Astrocyte (in vitro differentiated cells and primary cell): ENCODE results near the gene CERS6.

Source experiments
- CTCF ChIP-seq: IDR thresholded peaks from 2 replicates; pipeline ENCODE4 v1.5.1; 2011; ENCODE audit warnings: low read depth, mild to moderate bottlenecking, inconsistent platforms, low read length, moderate library complexity; ENCODE audit not compliant: insufficient read depth
- EZH2 ChIP-seq: IDR thresholded peaks from 2 replicates; pipeline ENCODE4 v1.6.1; 2012; ENCODE audit warnings: mild to moderate bottlenecking, low read length, inconsistent platforms; ENCODE audit not compliant: insufficient read depth

DNA sequence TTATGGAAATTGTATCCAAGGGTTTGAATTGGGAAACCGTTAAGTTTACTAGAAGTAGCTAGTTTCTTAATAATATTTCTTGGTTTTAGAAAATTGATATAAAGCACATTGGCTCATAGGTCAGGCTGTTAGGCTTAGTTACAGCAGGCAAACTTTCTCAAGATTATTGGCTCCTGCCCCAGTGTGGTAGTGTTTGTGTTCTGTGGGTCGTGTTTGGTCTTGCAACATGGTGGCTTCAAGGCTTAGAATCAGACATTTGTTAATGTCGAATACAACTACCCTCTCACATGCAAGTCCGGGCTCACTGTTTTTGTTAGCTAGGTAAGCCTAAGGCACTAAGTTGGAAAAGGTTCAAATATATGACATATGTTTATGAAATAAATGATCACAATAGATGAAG lies 19.6 kb downstream of the CERS6 start:
- TF ChIP-seq CTCF (no peak), EZH2 (no peak)
